ENCODE measurements around the gene FBXL17.

The FBXL17 gene

DNA sequence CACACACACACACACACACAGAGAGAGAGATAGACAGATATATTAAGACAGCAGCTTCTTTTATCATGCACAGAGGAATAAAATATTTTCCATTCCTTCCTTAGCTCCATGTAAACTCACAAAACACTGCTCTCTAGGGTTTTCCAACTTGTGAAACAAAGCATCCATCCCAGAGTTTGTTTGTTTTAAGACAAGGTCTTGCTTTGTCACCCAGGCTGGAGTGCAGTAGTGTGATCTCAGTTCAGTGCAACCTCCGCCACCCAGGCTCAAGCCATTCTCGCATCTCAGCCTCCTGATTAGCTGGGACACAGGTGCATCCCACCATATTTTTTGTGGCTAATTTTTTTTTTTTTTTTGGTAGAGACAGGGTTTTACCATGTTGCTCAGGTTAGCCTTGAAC is 298.7 kb downstream of the FBXL17 start:
- TF ChIP-seq, protein P1, sequence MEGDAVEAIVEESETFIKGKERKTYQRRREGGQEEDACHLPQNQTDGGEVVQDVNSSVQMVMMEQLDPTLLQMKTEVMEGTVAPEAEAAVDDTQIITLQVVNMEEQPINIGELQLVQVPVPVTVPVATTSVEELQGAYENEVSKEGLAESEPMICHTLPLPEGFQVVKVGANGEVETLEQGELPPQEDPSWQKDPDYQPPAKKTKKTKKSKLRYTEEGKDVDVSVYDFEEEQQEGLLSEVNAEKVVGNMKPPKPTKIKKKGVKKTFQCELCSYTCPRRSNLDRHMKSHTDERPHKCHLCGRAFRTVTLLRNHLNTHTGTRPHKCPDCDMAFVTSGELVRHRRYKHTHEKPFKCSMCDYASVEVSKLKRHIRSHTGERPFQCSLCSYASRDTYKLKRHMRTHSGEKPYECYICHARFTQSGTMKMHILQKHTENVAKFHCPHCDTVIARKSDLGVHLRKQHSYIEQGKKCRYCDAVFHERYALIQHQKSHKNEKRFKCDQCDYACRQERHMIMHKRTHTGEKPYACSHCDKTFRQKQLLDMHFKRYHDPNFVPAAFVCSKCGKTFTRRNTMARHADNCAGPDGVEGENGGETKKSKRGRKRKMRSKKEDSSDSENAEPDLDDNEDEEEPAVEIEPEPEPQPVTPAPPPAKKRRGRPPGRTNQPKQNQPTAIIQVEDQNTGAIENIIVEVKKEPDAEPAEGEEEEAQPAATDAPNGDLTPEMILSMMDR (conservative IDR thresholded peaks at IDR 0.05; ENCODE audit: low read depth, low read length), result no peak
- no peak overlapping the region for H3K4me3 ChIP-seq (ENCODE audit: low read length)
- no peak for DNase-seq (ENCODE audit: low read depth)

DNA sequence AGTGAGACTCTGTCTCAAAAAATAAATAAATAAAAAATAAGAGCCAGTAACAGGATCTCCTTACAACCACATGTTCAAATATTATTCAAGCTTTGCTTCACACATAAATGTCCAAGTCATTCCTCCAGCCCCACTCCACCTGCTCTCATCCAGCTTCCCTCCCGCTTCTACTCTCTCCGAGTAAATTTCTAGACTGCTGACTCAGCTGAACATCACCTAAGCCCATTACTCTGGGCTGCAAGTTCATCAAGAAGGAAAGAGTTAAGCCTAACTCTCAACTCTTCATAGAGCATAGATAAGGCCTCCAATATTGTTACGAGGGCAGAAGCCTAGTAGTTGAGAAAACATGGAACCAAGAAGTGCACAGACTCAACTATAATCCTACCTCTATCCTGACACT is 300.2 kb downstream of the FBXL17 start:
- DNase-seq (ENCODE audit: low read depth), result no peak
- TF ChIP-seq, protein P1 (conservative IDR thresholded peaks at IDR 0.05; ENCODE audit: low read depth, low read length), result no peak
- no peak overlapping the region for H3K4me3 ChIP-seq (ENCODE audit: low read length)

DNA sequence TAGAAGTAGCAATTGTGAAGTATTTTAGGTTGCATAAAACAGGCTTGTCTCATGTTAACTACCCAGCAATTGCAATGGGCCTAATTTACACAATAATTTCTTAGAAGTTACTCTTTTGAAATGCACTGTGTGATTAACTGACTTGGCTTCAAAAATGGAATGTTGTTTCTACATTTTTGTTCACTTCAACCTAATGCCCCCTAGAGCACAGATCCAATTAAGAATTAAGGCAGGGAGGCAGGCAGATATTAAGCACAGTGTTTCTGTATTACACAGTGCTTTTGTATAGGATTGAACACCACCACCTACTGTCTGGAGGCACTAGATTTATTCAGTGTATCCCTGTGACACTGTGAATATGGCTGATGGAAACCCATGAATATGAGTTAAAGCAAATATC is 302.1 kb downstream of the FBXL17 start:
- peak; percentile 70 for DNase-seq (ENCODE audit: low read depth)
- H3K4me3 ChIP-seq (ENCODE audit: low read length), result no peak overlapping the region
- TF ChIP-seq, protein P1 (conservative IDR thresholded peaks at IDR 0.05; ENCODE audit: low read depth, low read length), result peak; percentile 44

DNA sequence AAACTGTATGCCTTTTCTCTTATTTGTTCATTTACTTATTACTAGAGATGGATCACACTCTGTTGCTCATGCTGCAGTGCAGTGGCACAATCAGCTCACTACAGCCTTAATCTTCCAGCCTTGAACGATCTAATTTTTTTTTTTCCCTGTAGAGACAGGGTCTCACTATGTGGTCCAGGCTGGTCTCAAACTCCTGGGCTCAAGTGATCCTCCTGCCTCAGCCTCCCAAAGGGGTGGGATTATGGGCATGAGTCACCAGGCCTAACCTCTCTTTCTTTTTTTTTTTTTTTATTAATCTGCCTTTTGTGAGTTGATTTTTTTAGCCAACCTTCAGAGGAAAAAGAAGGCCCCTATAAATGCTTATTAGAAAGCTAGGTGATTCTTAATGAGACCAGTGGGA is 303.0 kb downstream of the FBXL17 start:
- no peak for DNase-seq (ENCODE audit: low read depth)
- no peak overlapping the region for H3K4me3 ChIP-seq (ENCODE audit: low read length)
- TF ChIP-seq, protein P1 (conservative IDR thresholded peaks at IDR 0.05; ENCODE audit: low read depth, low read length), result no peak

DNA sequence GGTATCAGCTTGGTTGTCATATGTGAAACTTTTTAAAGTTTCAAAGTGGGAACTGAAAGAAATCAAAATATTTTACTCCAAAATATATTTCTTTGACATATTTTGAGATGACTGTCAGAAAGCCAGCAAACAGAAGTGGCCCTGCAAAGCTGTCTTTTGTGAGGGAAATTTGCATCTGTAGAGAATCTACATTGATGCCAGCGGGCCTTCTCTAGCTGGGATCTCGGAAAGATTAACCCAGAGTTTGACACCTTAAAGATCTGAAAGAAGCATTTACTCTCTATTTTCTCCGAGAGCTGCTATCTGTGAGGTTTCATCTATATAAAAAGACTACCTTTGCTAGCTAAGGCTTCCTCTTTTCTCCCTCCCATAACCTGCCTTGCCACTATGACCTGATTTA is 303.6 kb downstream of the FBXL17 start:
- DNase-seq (ENCODE audit: low read depth), result no peak
- TF ChIP-seq, protein P1 (conservative IDR thresholded peaks at IDR 0.05; ENCODE audit: low read depth, low read length), result no peak
- H3K4me3 ChIP-seq (ENCODE audit: low read length), result no peak overlapping the region

DNA sequence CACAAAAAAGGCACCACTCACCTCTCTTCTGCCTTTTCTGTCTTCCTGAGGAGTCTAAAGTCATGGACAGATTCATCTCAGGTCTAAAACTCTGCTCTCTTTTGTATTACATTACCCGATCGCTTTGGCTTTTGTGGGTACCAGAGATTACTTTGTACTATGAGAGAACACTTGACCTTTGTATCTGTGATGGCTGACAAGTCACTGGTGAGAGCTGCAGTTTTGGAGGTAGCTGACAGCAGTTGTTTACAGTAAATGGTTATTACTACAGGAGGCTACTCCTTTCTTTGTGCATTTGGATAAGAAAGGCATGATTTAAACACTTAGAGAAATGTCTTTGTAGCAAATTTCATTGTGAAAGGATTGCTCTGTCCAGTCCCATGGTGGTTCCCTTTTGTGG is 307.3 kb downstream of the FBXL17 start:
- TF ChIP-seq, protein P1 (conservative IDR thresholded peaks at IDR 0.05; ENCODE audit: low read depth, low read length), result no peak
- DNase-seq (ENCODE audit: low read depth), result no peak
- no peak overlapping the region for H3K4me3 ChIP-seq (ENCODE audit: low read length)

DNA sequence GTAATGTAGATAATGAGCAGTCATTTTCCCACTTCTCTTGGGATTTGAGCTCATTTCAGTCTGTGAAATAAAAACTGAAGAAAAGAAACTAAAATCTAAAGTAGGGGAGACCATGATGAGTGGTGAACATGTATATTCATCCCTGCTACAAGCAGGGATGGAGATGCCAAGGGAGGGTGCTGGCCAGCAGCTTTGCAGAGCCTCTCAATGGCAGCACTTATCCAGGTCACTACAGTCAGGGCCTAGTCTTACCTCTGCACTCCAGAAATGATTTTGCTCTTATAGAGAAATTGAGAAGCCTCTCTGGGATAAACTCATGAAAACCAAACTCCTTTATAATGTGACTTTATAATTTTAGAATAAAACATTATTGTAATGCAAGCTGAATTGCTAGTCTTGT is 317.6 kb downstream of the FBXL17 start:
- no peak overlapping the region for H3K4me3 ChIP-seq (ENCODE audit: low read length)
- no peak for DNase-seq (ENCODE audit: low read depth)
- TF ChIP-seq, protein P1 (conservative IDR thresholded peaks at IDR 0.05; ENCODE audit: low read depth, low read length), result no peak

Data from retinal pigment epithelial cell (primary cell).